K562 (cell line): ENCODE data around the gene YES1. TPM values are rescaled to one million over a fixed set of nuclear protein-coding genes. Genes with fewer than 3 reads are reported as not detected.

Experiments
- ATAC-seq: fragments of 200-7000 bp; cut with Tn5 transposase; 3 replicates; pipeline ENCODE4 v1.9.1; 2020; ENCODE audit warnings: moderate library complexity
- BruUV-seq: library from RNA; stranded (reverse); fragments of 400-500 nt; replicated peaks from 2 replicates; lab custom pipeline; 2021; lab: Mats Ljungman, UMichigan
- CTCF ChIA-PET: fragments of 300-600 bp; formaldehyde crosslinking; extraction: SDS; loops from one replicate; lab custom pipeline; 2021; ENCODE audit warnings: low intra/inter-chr PET ratio; lab: Yijun Ruan, JAX
- POLR2A ChIA-PET: fragments of 300-600, 350-650 bp; sonication (Branson Sonifier 250); formaldehyde crosslinking; extraction: SDS; loops from one replicate; lab custom pipeline; 2021; ENCODE audit warnings: antibody characterized with exemption, inconsistent platforms; lab: Yijun Ruan, JAX
- DNase-seq, 4 experiments: peaks; one replicate each; pipeline versions ENCODE4 v3.0.0 to v3.0.0-alpha.2; 2011 to 2018; ENCODE audit warnings: low spot score in 3 of 4, mixed read lengths in 3 of 4; ENCODE audit errors: extremely low read depth in 1 of 4
- FAIRE-seq: peaks from 2 replicates; lab custom pipeline; 2011; peaks lifted over from hg19 to GRCh38; lab: Jason Lieb, UNC
- H2AFZ ChIP-seq: 2 replicates; pipeline ENCODE4 v1.6.0; 2011; ENCODE audit warnings: low read depth, low read length, control low read depth, inconsistent platforms
- H3K27ac ChIP-seq: fragments of 200-600 bp; 3 replicates; pipeline ENCODE4 v1.8.0; 2011; ENCODE audit warnings: low read depth, mild to moderate bottlenecking, control low read depth, inconsistent platforms, low read length, moderate library complexity, mixed read lengths; ENCODE audit errors: extremely low read depth
- H3K27me3 ChIP-seq, 2 experiments: fragments of 300-600 bp in 1 of 2; 2 replicates in 1 of 2; 3 replicates in 1 of 2; pipeline versions ENCODE4 v1.6.0 to v1.8.0; 2011; ENCODE audit warnings: inconsistent platforms in 2 of 2, low read length in 2 of 2, mild to moderate bottlenecking in 1 of 2, mixed read lengths in 1 of 2, moderate library complexity in 1 of 2; ENCODE audit not compliant: control insufficient read depth in 2 of 2, insufficient read depth in 2 of 2
- H3K36me3 ChIP-seq: fragments of 300-600 bp; 3 replicates; pipeline ENCODE4 v1.8.0; 2011; ENCODE audit warnings: mild to moderate bottlenecking, low read length, inconsistent platforms; ENCODE audit not compliant: control insufficient read depth, insufficient read depth
- H3K4me1 ChIP-seq, 2 experiments: fragments of 200-600 bp in 1 of 2; replicated peaks in 1 of 2; 2 replicates in 1 of 2; 3 replicates in 1 of 2; pipeline versions ENCODE4 v1.5.1 to v1.8.0; 2011; ENCODE audit warnings: inconsistent platforms in 2 of 2, low read length in 2 of 2, mild to moderate bottlenecking in 1 of 2, mixed read lengths in 1 of 2, moderate library complexity in 1 of 2; ENCODE audit not compliant: control insufficient read depth in 2 of 2, insufficient read depth in 2 of 2
- H3K4me2 ChIP-seq: 2 replicates; pipeline ENCODE4 v1.6.1; 2011; ENCODE audit warnings: low read length, control low read depth, inconsistent platforms, mixed read lengths; ENCODE audit not compliant: insufficient read depth
- H3K4me3 ChIP-seq: fragments of 200-600 bp; sonication (generic), shearing (Covaris generic); 2 replicates; pipeline ENCODE4 v1.5.1; 2016; ENCODE audit warnings: control low read depth, inconsistent platforms
- H3K79me2 ChIP-seq: fragments of 200-600 bp; 3 replicates; pipeline ENCODE4 v1.8.0; 2011; ENCODE audit warnings: low read length, inconsistent platforms; ENCODE audit not compliant: control insufficient read depth, insufficient read depth
- H3K9ac ChIP-seq, 2 experiments: 2 replicates each; pipeline versions ENCODE4 v1.6.0 to v1.6.1; 2011; ENCODE audit warnings: low read depth in 2 of 2, low read length in 2 of 2, control low read depth in 1 of 2, inconsistent platforms in 1 of 2, mild to moderate bottlenecking in 1 of 2, mixed read lengths in 1 of 2; ENCODE audit not compliant: insufficient read depth in 1 of 2
- H3K9me1 ChIP-seq: one replicate; pipeline ENCODE4 v1.6.0; 2011; ENCODE audit warnings: inconsistent platforms, mild to moderate bottlenecking, low read length, moderate library complexity; ENCODE audit not compliant: control insufficient read depth, insufficient read depth
- H3K9me3 ChIP-seq: replicated peaks from 2 replicates; pipeline ENCODE4 v1.5.1; 2011; ENCODE audit warnings: low read depth, low read length, inconsistent platforms; ENCODE audit not compliant: control insufficient read depth, insufficient read depth
- H4K20me1 ChIP-seq: replicated peaks from 2 replicates; pipeline ENCODE4 v1.6.1; 2011; ENCODE audit warnings: low read length, inconsistent platforms, mixed read lengths; ENCODE audit not compliant: control insufficient read depth, insufficient read depth
- ATF3 ChIP-seq, 2 experiments: fragments of 450-650 bp in 1 of 2; sonication (generic) in 1 of 2; formaldehyde crosslinking in 1 of 2; IDR thresholded peaks in 1 of 2; conservative IDR thresholded peaks in 1 of 2; 2 replicates each; pipeline versions ENCODE4 v1.6.1 to v1.8.1; 2016 to 2023; ENCODE audit warnings: mild to moderate bottlenecking in 2 of 2, moderate library complexity in 2 of 2, inconsistent platforms in 1 of 2, missing genetic modification reagents in 1 of 2
- CAMTA2 ChIP-seq: fragments of 250-450 bp; sonication (Bioruptor Pico); conservative IDR thresholded peaks from 2 replicates; pipeline ENCODE4 v1.5.1; 2022
- CBFA2T3 ChIP-seq: fragments of 450-650 bp; IDR thresholded peaks from 2 replicates; pipeline ENCODE4 v1.6.1; 2017
- CEBPB ChIP-seq: fragments of 450-650 bp; IDR thresholded peaks from 2 replicates; pipeline ENCODE4 v1.6.1; 2016; ENCODE audit warnings: missing genetic modification characterization, missing compliant biosample characterization
- CTCF ChIP-seq, 3 experiments: IDR thresholded peaks in 2 of 3; conservative IDR thresholded peaks in 1 of 3; 2 replicates each; pipeline ENCODE4 v1.5.1; 2011 to 2012; ENCODE audit warnings: low read length in 3 of 3, mild to moderate bottlenecking in 3 of 3, control low read depth in 2 of 3, improper control_type of control experiment in 1 of 3, inconsistent platforms in 1 of 3, low read depth in 1 of 3, mixed read lengths in 1 of 3, moderate library complexity in 1 of 3; ENCODE audit not compliant: insufficient read depth in 2 of 3
- NCOA6 ChIP-seq: fragments of 450-650 bp; IDR thresholded peaks from 2 replicates; pipeline ENCODE4 v1.6.1; 2017; ENCODE audit warnings: mild to moderate bottlenecking
- ZBTB5 ChIP-seq: fragments of 450-650 bp; IDR thresholded peaks from 2 replicates; pipeline ENCODE4 v1.6.1; 2017; ENCODE audit warnings: antibody characterized with exemption
- ZFP1 ChIP-seq: fragments of 450-650 bp; formaldehyde crosslinking; IDR thresholded peaks from 2 replicates; pipeline ENCODE4 v1.4.0; 2020; ENCODE audit warnings: mild to moderate bottlenecking, mixed read lengths
- ZNF217 ChIP-seq: sonication (generic); formaldehyde crosslinking; IDR thresholded peaks from 2 replicates; pipeline ENCODE4 v1.8.0; 2022; ENCODE audit warnings: mild to moderate bottlenecking, missing genetic modification reagents
- ZNF644 ChIP-seq: fragments of 200-800 bp; sonication (Bioruptor generic); IDR thresholded peaks from 2 replicates; pipeline ENCODE4 v1.6.1; 2016; ENCODE audit warnings: low read depth, missing genetic modification characterization, missing compliant biosample characterization
- ZNF79 ChIP-seq: fragments of 250-450 bp; sonication (Bioruptor Pico); IDR thresholded peaks from 2 replicates; pipeline ENCODE4 v1.4.0; 2020; ENCODE audit warnings: low read depth, mild to moderate bottlenecking, moderate library complexity
- WGBS: fragments of 100-300 bp; shearing (Covaris generic); methylation state at CpG from one replicate; pipeline ENCODE4 v1.1.6; 2016; ENCODE audit warnings: low coverage, mixed read lengths; ENCODE audit not compliant: insufficient coverage; ENCODE audit errors: missing lambda C conversion rate; 5-methylcytosine and 5-hydroxymethylcytosine counted together
- in situ Hi-C: fragments of 300-500 bp; cut with MboI; formaldehyde crosslinking; loops from 4 replicates; pipeline ENCODE4 v1.15.0; 2018; ENCODE audit warnings: inconsistent platforms, mixed read lengths
- intact Hi-C: fragments of 100-400 bp; cut with micrococcal nuclease; formaldehyde crosslinking; loops from 2 replicates; pipeline ENCODE4 v1.14.2; 2022
- polyA plus RNA-seq, 8 experiments: library from polyadenylated mRNA; depleted of rRNA in 4 of 8; stranded (reverse) in 5 of 8; unstranded in 3 of 8; fragments of >200 nt; fragmentation: Nextera tagmentation in 2 of 8; fragmentation: Illumina TruSeq in 1 of 8; extraction: Ambion mirVana in 2 of 8; extraction: Trizol in 1 of 8; gene quantifications; 2 replicates each; pipeline versions ENCODE4 v1.2.1 to v1.2.3, GENCODE V29; 2011 to 2014; ENCODE audit warnings: inconsistent platforms in 1 of 8, missing spikeins in 1 of 8
- total RNA-seq, 7 experiments: library from RNA; depleted of rRNA in 6 of 7; stranded (reverse); fragments of >200 nt in 6 of 7; fragmentation: Illumina TruSeq in 2 of 7; extraction: Trizol in 2 of 7; gene quantifications; 2 replicates each; pipeline versions ENCODE4 v1.2.1 to v1.2.3, GENCODE V29; 2011 to 2021; ENCODE audit warnings: low replicate concordance in 1 of 7

The YES1 gene
- total and polyA plus RNA-seq, 9 of the 15 experiments (the other 6 are each of a cell fraction or from before 2014, with no cell fraction given) = 37.2 to 115 (median 77.7) TPM

- Histone ChIP-seq H3K36me3 (peaks cover 71% of the 10 kb centered on the region), H2AFZ (no peak overlapping the region), H3K27ac (no peak overlapping the region), H3K79me2 (peaks cover 7% of the 10 kb centered on the region; the same call in 1 of the 3 replicates), H3K4me3 (no peak overlapping the region), H3K4me2 (no peak overlapping the region), H3K9me3 (no peaks in the 10 kb centered on the region), H3K4me1 (no peaks in the 10 kb centered on the region), H3K9me1 (no peaks in the 10 kb centered on the region), H3K9ac (peak overlapping the region in 1 of 2 experiments; percentile 54; a peak in 1 of 4 replicates), H3K27me3 (no peaks in the 10 kb centered on the region), H4K20me1 (no peaks in the 10 kb centered on the region)
- FAIRE-seq = no peak
- intact Hi-C loops = no loop called here
- BruUV-seq = no TSS peak
- ATAC-seq = peak; percentile 22
- in situ Hi-C loops = no loop called here
- TF ChIP-seq NCOA6 = no peak
- TF ChIP-seq CTCF (IDR thresholded peaks at IDR 0.05 in 2 of 3, conservative IDR thresholded peaks at IDR 0.05 in 1 of 3; ENCODE audit: insufficient read depth in 2 of 3, low read depth in 1 of 3, low read length in 3 of 3) = peak in 2 of 3 experiments; percentile 5 to 7; a peak in 2 of 6 replicates
- TF ChIP-seq CEBPB (tag) = peak; percentile 44
- ChIA-PET CTCF (no interaction called here), POLR2A (interaction anchor here (0.6 to 2.3 kb wide), 8 partner anchors 11 to 156 kb away, joined by 3 to 8 read pairs (median 5); no protein-coding TSS in a partner anchor)
- 68% methylated on average over 10 of the region's 10 CpGs for WGBS
- DNase-seq = no peak
Measured at GRCh38 chr18:697800-698199, 114.2 kb downstream of the YES1 start.

GRCh38 chr18:697012-697411 lies 115.0 kb downstream of the YES1 start:
- DNase-seq (no peak), FAIRE-seq (no peak), ATAC-seq (no peak)
- ChIA-PET CTCF (no interaction called here), POLR2A (interaction anchor here (0.7 to 1.6 kb wide), 5 partner anchors 10 to 157 kb away, joined by 3 to 6 read pairs (median 5); no protein-coding TSS in a partner anchor)
- Histone ChIP-seq H4K20me1 (no peaks in the 10 kb centered on the region), H3K9me3 (no peaks in the 10 kb centered on the region), H3K9me1 (no peaks in the 10 kb centered on the region), H3K27ac (no peak overlapping the region), H3K36me3 (peaks cover 76% of the 10 kb centered on the region), H3K79me2 (peaks cover 7% of the 10 kb centered on the region; the same call in 1 of the 3 replicates), H3K4me3 (no peak overlapping the region), H3K4me1 (no peaks in the 10 kb centered on the region), H3K27me3 (no peaks in the 10 kb centered on the region), H3K4me2 (no peak overlapping the region), H3K9ac (no peak overlapping the region), H2AFZ (no peak overlapping the region)
- intact Hi-C loops = no loop called here
- BruUV-seq = no TSS peak
- 60% methylated on average over 4 of the region's 4 CpGs for WGBS
- in situ Hi-C loops = no loop called here
- no peak for TF ChIP-seq CAMTA2 (CRISPR knock-in tag)
- TF ChIP-seq CBFA2T3 = no peak
- TF ChIP-seq ZFP1 (CRISPR knock-in tag) = no peak
- TF ChIP-seq ATF3 (IDR thresholded peaks at IDR 0.05) = peak; percentile 22; the same call in 1 of the 2 replicates
- no peak for TF ChIP-seq ATF3 (CRISPR knock-in tag; conservative IDR thresholded peaks at IDR 0.05)
- no peak for TF ChIP-seq ZNF217
- TF ChIP-seq ZNF79 = no peak
- no peak for TF ChIP-seq ZBTB5
- no peak for TF ChIP-seq ZNF644 (tag)
